Activated T-cell treated with anti-CD3 and anti-CD28 coated beads for 48 hours (primary cell): ENCODE measurements around the gene IMPACT.

Experiments used
- DNase-seq: peaks from one replicate; pipeline ENCODE4 v3.0.0-alpha.2; 2020; ENCODE audit warnings: low read depth

The IMPACT gene

DNA sequence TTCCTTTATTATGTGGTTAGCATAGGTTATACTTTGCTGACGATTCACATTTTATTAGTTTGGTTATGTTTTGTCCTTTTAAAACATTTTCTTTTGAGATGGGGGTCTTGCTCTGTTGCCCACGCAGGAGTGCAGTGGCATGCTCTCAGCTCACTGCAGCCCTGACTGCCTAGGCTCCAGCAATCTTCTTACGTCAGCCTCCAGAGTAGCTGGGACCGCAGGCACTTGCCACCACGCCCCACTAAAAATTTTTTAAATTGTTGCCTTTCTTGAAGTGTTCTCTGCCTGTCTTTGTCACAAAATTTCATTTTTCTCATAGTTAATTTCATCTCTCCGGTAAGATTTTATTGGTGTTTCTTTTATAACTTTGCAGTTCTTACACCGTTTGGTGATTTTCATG, 52.9 kb downstream of the IMPACT start:
- DNase-seq: no peak

DNA sequence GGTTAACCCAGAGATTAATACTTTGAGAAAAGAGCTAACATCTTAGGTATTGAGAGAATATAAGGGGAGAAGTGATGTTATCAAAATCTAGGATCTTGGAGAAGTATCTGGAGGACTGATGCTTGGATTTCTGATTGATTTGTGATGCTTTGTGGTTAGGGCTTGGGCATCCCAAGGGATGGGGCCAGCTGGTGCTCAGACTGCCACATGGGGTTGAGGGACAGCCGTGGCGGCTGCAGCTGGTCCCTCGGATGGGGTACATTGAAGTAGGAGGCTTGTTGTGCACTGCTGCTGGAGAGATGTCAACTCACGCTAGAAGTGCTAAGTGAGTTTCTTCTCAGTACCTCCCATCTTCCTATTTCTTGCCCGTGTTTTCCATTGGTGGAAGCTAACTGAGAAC, 56.4 kb downstream of the IMPACT start:
- no peak for DNase-seq

- no peak for DNase-seq
Observed at GRCh38 chr18:24485681-24486080, 59.2 kb downstream of the IMPACT start.

GRCh38 chr18:24486684-24487083, 60.2 kb downstream of the IMPACT start:
- DNase-seq: no peak

DNA sequence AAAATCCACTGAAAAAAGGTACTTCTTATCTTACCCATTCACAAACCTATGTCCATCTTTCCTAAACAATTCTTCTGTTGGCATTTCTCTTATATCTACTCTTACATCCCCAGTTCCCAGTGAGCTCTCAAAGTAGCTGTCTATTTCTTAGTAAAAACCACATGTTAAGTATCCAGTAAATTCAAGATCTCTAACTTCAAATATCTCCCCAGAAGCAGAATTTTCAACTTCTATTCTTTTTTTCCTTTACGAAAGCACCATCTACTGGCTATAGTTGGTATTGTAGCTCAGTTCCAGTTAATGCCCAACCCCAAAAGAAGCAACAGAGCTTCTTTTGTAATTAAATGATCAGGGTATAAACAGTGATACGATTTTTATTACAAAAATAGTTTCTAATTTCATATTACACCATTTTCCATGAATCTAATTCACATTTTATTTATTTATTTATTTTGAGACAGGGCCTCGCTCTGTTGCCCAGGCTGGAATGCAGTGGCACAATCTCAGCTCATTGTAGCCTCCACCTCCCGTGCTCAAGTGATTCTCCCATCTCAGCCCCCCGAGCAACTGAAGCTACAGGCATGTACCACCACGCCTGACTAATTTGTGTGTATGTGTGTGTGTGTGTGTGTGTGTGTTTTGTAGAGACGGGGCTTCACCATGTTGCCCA, 62.5 kb downstream of the IMPACT start:
- DNase-seq: no peak

GRCh38 chr18:24490539-24490938, 64.1 kb downstream of the IMPACT start:
- DNase-seq: no peak

DNA sequence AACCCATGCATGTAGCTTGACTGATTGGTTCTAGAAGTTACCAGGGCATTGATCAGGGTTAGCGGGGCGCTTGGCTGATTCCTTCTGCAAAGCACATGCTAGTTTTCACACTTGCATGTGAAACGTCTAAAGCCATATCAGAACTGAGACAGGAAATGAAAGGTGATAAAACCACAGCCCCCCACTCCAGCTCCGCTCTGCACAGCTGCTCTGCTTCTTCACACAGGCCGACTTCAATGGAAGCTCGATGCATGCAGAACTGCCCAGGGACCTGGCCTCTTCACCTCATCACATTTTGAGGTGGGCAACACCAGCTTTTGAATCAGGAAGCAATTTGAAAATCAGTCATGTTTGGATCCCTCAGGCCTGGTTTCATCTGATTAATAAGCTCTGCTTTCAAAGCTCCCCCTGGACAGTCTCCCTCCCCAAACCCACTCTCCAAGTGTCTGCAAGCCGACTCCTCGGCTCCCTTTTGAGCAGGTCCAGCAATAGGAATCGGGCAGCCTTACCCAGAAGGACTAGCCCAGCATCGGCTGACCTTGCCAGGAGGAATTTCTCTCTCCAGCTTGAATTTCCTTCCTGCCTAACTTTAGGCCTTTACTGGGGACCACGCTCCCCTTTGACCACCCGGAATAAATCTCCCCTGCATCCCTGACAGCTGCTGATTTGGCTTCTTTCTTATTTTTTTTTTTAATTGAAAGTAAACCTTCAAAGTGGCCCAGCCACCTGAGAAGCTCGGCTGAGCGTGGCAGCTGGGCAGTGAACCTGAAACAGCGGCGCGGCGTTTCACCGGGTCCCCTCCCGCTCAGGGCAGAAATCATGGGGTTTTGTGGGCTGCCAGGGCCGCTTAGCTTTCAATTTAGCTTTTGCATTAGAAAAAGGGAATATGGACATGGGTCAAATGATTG, 65.7 kb downstream of the IMPACT start:
- DNase-seq: no peak

GRCh38 chr18:24494586-24494985, 68.1 kb downstream of the IMPACT start:
- DNase-seq: no peak

- no peak for DNase-seq
Observed at GRCh38 chr18:24497031-24497754, 70.7 kb downstream of the IMPACT start.

- no peak for DNase-seq
Observed at GRCh38 chr18:24499814-24500213, 73.3 kb downstream of the IMPACT start.

- DNase-seq: no peak
Observed at GRCh38 chr18:24500217-24500616, 73.7 kb downstream of the IMPACT start.

DNA sequence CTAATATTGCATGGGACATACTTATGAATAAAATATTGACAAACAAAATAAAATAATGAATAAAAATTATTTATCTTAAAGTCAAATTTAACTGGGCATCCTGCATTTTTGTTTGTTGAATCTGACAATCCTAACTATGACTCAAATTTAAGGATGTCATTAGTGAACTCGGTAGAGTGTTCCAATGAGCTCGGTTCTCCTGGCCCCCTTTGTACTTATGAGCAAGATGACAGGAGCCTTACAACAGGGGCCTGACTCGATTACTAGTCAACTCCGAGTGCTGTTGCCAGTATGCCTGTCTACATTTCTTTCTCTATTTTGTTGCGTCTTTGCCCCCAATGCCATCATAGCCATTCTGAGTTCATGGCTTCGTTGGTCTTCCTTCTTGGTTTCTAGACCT, 74.3 kb downstream of the IMPACT start:
- DNase-seq: no peak

DNA sequence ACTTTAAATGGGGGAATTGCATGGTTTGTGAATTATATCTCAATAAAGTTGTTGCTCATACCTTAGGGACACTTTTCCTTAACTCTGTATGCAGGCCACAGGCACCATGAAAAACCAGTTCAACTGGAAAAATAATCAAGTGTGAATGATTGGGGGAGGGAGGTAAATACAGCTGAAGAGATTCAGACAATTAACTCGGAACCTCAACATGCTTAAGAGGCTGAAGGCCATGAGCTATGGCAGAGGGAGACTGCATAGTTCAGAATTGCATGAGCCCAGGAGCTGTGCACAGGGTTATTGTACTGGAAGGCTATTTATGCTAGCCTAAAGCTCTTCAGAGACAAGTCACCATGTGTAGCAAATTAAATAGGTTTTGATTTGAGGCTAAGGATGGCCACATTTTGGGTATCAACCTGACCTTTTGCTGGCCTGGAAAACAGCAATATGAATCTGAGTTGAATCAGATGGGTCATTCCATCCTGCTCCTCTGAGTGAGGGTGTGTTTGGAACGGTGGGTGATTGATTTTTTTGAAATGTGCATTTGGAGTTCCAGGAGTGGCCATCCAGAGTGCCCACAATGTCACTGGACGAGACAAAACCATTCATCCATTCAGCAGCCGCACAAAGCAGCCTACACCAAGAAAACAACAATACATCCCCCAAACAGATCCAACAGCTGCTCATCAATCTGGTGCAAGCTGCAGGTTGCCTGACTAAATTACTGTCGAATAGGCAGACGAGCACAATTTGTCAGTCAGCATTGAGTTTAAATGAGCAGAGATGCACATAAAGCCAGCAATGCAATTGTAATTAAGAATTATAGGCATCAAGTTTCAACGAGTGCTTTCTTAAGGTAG, 76.4 kb downstream of the IMPACT start:
- no peak for DNase-seq
